K562 (cell line): ENCODE results near the gene SMAP2. TPM values are rescaled to one million over a fixed set of nuclear protein-coding genes. Genes with fewer than 3 reads are reported as not detected.

Experiments used
- ATAC-seq: fragments of 200-7000 bp; cut with Tn5 transposase; 3 replicates; pipeline ENCODE4 v1.9.1; 2020; ENCODE audit warnings: moderate library complexity
- BruUV-seq: library from RNA; stranded (reverse); fragments of 400-500 nt; replicated peaks from 2 replicates; lab custom pipeline; 2021; lab: Mats Ljungman, UMichigan
- CTCF ChIA-PET: fragments of 300-600 bp; formaldehyde crosslinking; extraction: SDS; loops from one replicate; lab custom pipeline; 2021; ENCODE audit warnings: low intra/inter-chr PET ratio; lab: Yijun Ruan, JAX
- POLR2A ChIA-PET: fragments of 300-600, 350-650 bp; sonication (Branson Sonifier 250); formaldehyde crosslinking; extraction: SDS; loops from one replicate; lab custom pipeline; 2021; ENCODE audit warnings: antibody characterized with exemption, inconsistent platforms; lab: Yijun Ruan, JAX
- DNase-seq, 4 experiments: peaks; one replicate each; pipeline versions ENCODE4 v3.0.0 to v3.0.0-alpha.2; 2011 to 2018; ENCODE audit warnings: low spot score in 3 of 4, mixed read lengths in 3 of 4; ENCODE audit errors: extremely low read depth in 1 of 4
- FAIRE-seq: peaks from 2 replicates; lab custom pipeline; 2011; peaks lifted over from hg19 to GRCh38; lab: Jason Lieb, UNC
- H2AFZ ChIP-seq: 2 replicates; pipeline ENCODE4 v1.6.0; 2011; ENCODE audit warnings: low read depth, low read length, control low read depth, inconsistent platforms
- H3K27ac ChIP-seq: fragments of 200-600 bp; 3 replicates; pipeline ENCODE4 v1.8.0; 2011; ENCODE audit warnings: low read depth, mild to moderate bottlenecking, control low read depth, inconsistent platforms, low read length, moderate library complexity, mixed read lengths; ENCODE audit errors: extremely low read depth
- H3K27me3 ChIP-seq, 2 experiments: fragments of 300-600 bp in 1 of 2; 2 replicates in 1 of 2; 3 replicates in 1 of 2; pipeline versions ENCODE4 v1.6.0 to v1.8.0; 2011; ENCODE audit warnings: inconsistent platforms in 2 of 2, low read length in 2 of 2, mild to moderate bottlenecking in 1 of 2, mixed read lengths in 1 of 2, moderate library complexity in 1 of 2; ENCODE audit not compliant: control insufficient read depth in 2 of 2, insufficient read depth in 2 of 2
- H3K36me3 ChIP-seq: fragments of 300-600 bp; 3 replicates; pipeline ENCODE4 v1.8.0; 2011; ENCODE audit warnings: mild to moderate bottlenecking, low read length, inconsistent platforms; ENCODE audit not compliant: control insufficient read depth, insufficient read depth
- H3K4me1 ChIP-seq, 2 experiments: fragments of 200-600 bp in 1 of 2; replicated peaks in 1 of 2; 2 replicates in 1 of 2; 3 replicates in 1 of 2; pipeline versions ENCODE4 v1.5.1 to v1.8.0; 2011; ENCODE audit warnings: inconsistent platforms in 2 of 2, low read length in 2 of 2, mild to moderate bottlenecking in 1 of 2, mixed read lengths in 1 of 2, moderate library complexity in 1 of 2; ENCODE audit not compliant: control insufficient read depth in 2 of 2, insufficient read depth in 2 of 2
- H3K4me2 ChIP-seq: 2 replicates; pipeline ENCODE4 v1.6.1; 2011; ENCODE audit warnings: low read length, control low read depth, inconsistent platforms, mixed read lengths; ENCODE audit not compliant: insufficient read depth
- H3K4me3 ChIP-seq: fragments of 200-600 bp; sonication (generic), shearing (Covaris generic); 2 replicates; pipeline ENCODE4 v1.5.1; 2016; ENCODE audit warnings: control low read depth, inconsistent platforms
- H3K79me2 ChIP-seq: fragments of 200-600 bp; 3 replicates; pipeline ENCODE4 v1.8.0; 2011; ENCODE audit warnings: low read length, inconsistent platforms; ENCODE audit not compliant: control insufficient read depth, insufficient read depth
- H3K9ac ChIP-seq, 2 experiments: 2 replicates each; pipeline versions ENCODE4 v1.6.0 to v1.6.1; 2011; ENCODE audit warnings: low read depth in 2 of 2, low read length in 2 of 2, control low read depth in 1 of 2, inconsistent platforms in 1 of 2, mild to moderate bottlenecking in 1 of 2, mixed read lengths in 1 of 2; ENCODE audit not compliant: insufficient read depth in 1 of 2
- H3K9me1 ChIP-seq: one replicate; pipeline ENCODE4 v1.6.0; 2011; ENCODE audit warnings: inconsistent platforms, mild to moderate bottlenecking, low read length, moderate library complexity; ENCODE audit not compliant: control insufficient read depth, insufficient read depth
- H3K9me3 ChIP-seq: replicated peaks from 2 replicates; pipeline ENCODE4 v1.5.1; 2011; ENCODE audit warnings: low read depth, low read length, inconsistent platforms; ENCODE audit not compliant: control insufficient read depth, insufficient read depth
- H4K20me1 ChIP-seq: replicated peaks from 2 replicates; pipeline ENCODE4 v1.6.1; 2011; ENCODE audit warnings: low read length, inconsistent platforms, mixed read lengths; ENCODE audit not compliant: control insufficient read depth, insufficient read depth
- CEBPB ChIP-seq: fragments of 450-650 bp; IDR thresholded peaks from 2 replicates; pipeline ENCODE4 v1.6.1; 2016; ENCODE audit warnings: missing genetic modification characterization, missing compliant biosample characterization
- CEBPG ChIP-seq, 3 experiments: fragments of 200-800 bp in 1 of 3; sonication (Bioruptor generic) in 1 of 3; sonication (generic) in 1 of 3; formaldehyde crosslinking in 1 of 3; IDR thresholded peaks in 2 of 3; conservative IDR thresholded peaks in 1 of 3; 2 replicates each; pipeline versions ENCODE4 v1.6.1 to v1.8.0; 2016 to 2022; ENCODE audit warnings: missing compliant biosample characterization in 2 of 3, missing genetic modification characterization in 2 of 3, mild to moderate bottlenecking in 1 of 3, missing genetic modification reagents in 1 of 3
- POLR2B ChIP-seq: fragments of 450-650 bp; IDR thresholded peaks from 2 replicates; pipeline ENCODE4 v1.6.1; 2018; ENCODE audit warnings: low read depth; ENCODE audit not compliant: partially characterized antibody
- SREBF2 ChIP-seq: sonication (generic); formaldehyde crosslinking; IDR thresholded peaks from 2 replicates; pipeline ENCODE4 v1.4.0; 2020; ENCODE audit warnings: mild to moderate bottlenecking, missing genetic modification reagents
- TCF3 ChIP-seq: sonication (generic); formaldehyde crosslinking; IDR thresholded peaks from 2 replicates; pipeline ENCODE4 v1.4.0; 2020; ENCODE audit warnings: mild to moderate bottlenecking, missing genetic modification reagents
- ZNF282 ChIP-seq: sonication (generic); formaldehyde crosslinking; IDR thresholded peaks from 2 replicates; pipeline ENCODE4 v1.8.1; 2023; ENCODE audit warnings: missing genetic modification reagents
- WGBS: fragments of 100-300 bp; shearing (Covaris generic); methylation state at CpG from one replicate; pipeline ENCODE4 v1.1.6; 2016; ENCODE audit warnings: low coverage, mixed read lengths; ENCODE audit not compliant: insufficient coverage; ENCODE audit errors: missing lambda C conversion rate; 5-methylcytosine and 5-hydroxymethylcytosine counted together
- in situ Hi-C: fragments of 300-500 bp; cut with MboI; formaldehyde crosslinking; loops from 4 replicates; pipeline ENCODE4 v1.15.0; 2018; ENCODE audit warnings: inconsistent platforms, mixed read lengths
- intact Hi-C: fragments of 100-400 bp; cut with micrococcal nuclease; formaldehyde crosslinking; loops from 2 replicates; pipeline ENCODE4 v1.14.2; 2022
- polyA plus RNA-seq, 8 experiments: library from polyadenylated mRNA; depleted of rRNA in 4 of 8; stranded (reverse) in 5 of 8; unstranded in 3 of 8; fragments of >200 nt; fragmentation: Nextera tagmentation in 2 of 8; fragmentation: Illumina TruSeq in 1 of 8; extraction: Ambion mirVana in 2 of 8; extraction: Trizol in 1 of 8; gene quantifications; 2 replicates each; pipeline versions ENCODE4 v1.2.1 to v1.2.3, GENCODE V29; 2011 to 2014; ENCODE audit warnings: inconsistent platforms in 1 of 8, missing spikeins in 1 of 8
- total RNA-seq, 7 experiments: library from RNA; depleted of rRNA in 6 of 7; stranded (reverse); fragments of >200 nt in 6 of 7; fragmentation: Illumina TruSeq in 2 of 7; extraction: Trizol in 2 of 7; gene quantifications; 2 replicates each; pipeline versions ENCODE4 v1.2.1 to v1.2.3, GENCODE V29; 2011 to 2021; ENCODE audit warnings: low replicate concordance in 1 of 7
- TF ChIP-seq, protein P1 (sequence below): conservative IDR thresholded peaks from 2 replicates; pipeline ENCODE4 v1.6.1; 2011; ENCODE audit warnings: low read depth, mild to moderate bottlenecking, low read length; ENCODE audit not compliant: control insufficient read depth
- TF ChIP-seq, protein P2 (sequence below): IDR thresholded peaks from 2 replicates; pipeline ENCODE4 v1.6.1; 2014; ENCODE audit warnings: antibody characterized with exemption
- TF ChIP-seq, protein P3 (sequence below), 2 experiments: IDR thresholded peaks in 1 of 2; conservative IDR thresholded peaks in 1 of 2; 2 replicates each; pipeline ENCODE4 v1.6.1; 2016; ENCODE audit warnings: low read depth in 2 of 2, mild to moderate bottlenecking in 1 of 2, missing compliant biosample characterization in 1 of 2, missing genetic modification characterization in 1 of 2, moderate library complexity in 1 of 2

The SMAP2 gene
- total and polyA plus RNA-seq, 9 of the 15 experiments (the other 6 are each of a cell fraction or from before 2014, with no cell fraction given), result 38.7 to 212 (median 94.1) TPM

DNA sequence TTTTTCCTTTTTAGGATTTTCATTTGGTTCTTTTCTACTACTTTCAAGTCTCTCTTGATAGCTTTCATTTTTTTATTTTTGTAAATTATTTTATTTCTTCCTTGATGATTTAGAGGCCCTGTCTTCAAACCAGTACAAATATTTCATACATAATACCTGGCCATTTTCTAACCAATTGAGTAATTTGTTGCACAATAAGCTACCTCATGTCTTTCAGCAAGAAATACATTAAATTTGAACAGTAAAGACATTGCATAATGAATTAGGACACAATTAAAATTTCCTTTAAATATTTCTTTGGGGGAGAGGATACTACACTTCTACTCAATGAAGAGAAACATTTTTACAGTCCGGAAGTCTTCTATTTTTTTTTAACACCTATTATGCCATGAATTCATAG is 40.8 kb upstream of the SMAP2 start:
- 0 out of 2 replicates have a peak overlapping the region, but pooled peaks have one; percentile 52 for H2AFZ ChIP-seq
- H3K79me2 ChIP-seq, result no peaks in the 10 kb centered on the region
- no peaks in the 10 kb centered on the region; a peak in 2 of 5 replicates for H3K4me1 ChIP-seq
- H3K27ac ChIP-seq, result no peak overlapping the region
- intact Hi-C loops, result no loop called here
- no peak overlapping the region for H3K9ac ChIP-seq
- in situ Hi-C loops, result no loop called here
- ChIA-PET POLR2A (interaction anchor here (0.8 kb wide), 1 partner anchor 256 kb away, joined by 3 read pairs; no protein-coding TSS in a partner anchor), CTCF (no interaction called here)
- DNase-seq (no peak), ATAC-seq (no peak), FAIRE-seq (no peak)
- H3K27me3 ChIP-seq, result no peaks in the 10 kb centered on the region
- no peaks in the 10 kb centered on the region for H3K9me3 ChIP-seq
- WGBS, result 48% methylated on average over 1 of the region's 1 CpG
- no TSS peak for BruUV-seq
- TF ChIP-seq, protein P1, sequence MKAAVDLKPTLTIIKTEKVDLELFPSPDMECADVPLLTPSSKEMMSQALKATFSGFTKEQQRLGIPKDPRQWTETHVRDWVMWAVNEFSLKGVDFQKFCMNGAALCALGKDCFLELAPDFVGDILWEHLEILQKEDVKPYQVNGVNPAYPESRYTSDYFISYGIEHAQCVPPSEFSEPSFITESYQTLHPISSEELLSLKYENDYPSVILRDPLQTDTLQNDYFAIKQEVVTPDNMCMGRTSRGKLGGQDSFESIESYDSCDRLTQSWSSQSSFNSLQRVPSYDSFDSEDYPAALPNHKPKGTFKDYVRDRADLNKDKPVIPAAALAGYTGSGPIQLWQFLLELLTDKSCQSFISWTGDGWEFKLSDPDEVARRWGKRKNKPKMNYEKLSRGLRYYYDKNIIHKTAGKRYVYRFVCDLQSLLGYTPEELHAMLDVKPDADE, result no peak
- TF ChIP-seq POLR2B (no peak), CEBPG (CRISPR knock-in tag; IDR thresholded peaks at IDR 0.05) (no peak), CEBPG (tag; conservative IDR thresholded peaks at IDR 0.05 in 1 of 2, IDR thresholded peaks at IDR 0.05 in 1 of 2) (peak; percentile 48 to 71), SREBF2 (no peak), TCF3 (CRISPR knock-in tag) (no peak), ZNF282 (CRISPR knock-in tag) (no peak), CEBPB (tag) (peak; percentile 67)
- TF ChIP-seq, protein P2, sequence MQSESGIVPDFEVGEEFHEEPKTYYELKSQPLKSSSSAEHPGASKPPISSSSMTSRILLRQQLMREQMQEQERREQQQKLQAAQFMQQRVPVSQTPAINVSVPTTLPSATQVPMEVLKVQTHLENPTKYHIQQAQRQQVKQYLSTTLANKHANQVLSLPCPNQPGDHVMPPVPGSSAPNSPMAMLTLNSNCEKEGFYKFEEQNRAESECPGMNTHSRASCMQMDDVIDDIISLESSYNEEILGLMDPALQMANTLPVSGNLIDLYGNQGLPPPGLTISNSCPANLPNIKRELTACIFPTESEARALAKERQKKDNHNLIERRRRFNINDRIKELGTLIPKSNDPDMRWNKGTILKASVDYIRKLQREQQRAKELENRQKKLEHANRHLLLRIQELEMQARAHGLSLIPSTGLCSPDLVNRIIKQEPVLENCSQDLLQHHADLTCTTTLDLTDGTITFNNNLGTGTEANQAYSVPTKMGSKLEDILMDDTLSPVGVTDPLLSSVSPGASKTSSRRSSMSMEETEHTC, result no peak
- TF ChIP-seq, protein P3, sequence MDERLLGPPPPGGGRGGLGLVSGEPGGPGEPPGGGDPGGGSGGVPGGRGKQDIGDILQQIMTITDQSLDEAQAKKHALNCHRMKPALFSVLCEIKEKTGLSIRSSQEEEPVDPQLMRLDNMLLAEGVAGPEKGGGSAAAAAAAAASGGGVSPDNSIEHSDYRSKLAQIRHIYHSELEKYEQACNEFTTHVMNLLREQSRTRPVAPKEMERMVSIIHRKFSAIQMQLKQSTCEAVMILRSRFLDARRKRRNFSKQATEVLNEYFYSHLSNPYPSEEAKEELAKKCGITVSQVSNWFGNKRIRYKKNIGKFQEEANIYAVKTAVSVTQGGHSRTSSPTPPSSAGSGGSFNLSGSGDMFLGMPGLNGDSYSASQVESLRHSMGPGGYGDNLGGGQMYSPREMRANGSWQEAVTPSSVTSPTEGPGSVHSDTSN (CRISPR knock-in tag; IDR thresholded peaks at IDR 0.05; ENCODE audit: low read depth), result no peak
- TF ChIP-seq, protein P3 (tag; conservative IDR thresholded peaks at IDR 0.05; ENCODE audit: low read depth), result no peak
- no peak overlapping the region for H3K4me3 ChIP-seq
- no peaks in the 10 kb centered on the region for H3K36me3 ChIP-seq
- H3K9me1 ChIP-seq, result no peaks in the 10 kb centered on the region
- no peaks in the 10 kb centered on the region for H4K20me1 ChIP-seq
- H3K4me2 ChIP-seq, result no peak overlapping the region
